Stomach (tissue), 9 donors: ENCODE results near the gene CERS5. TPM values are rescaled to one million over a fixed set of nuclear protein-coding genes. Genes with fewer than 3 reads are reported as not detected.

Experiments
- DNase-seq, 2 donors: peaks; one replicate each; pipeline versions ENCODE4 v3.0.0 to v3.0.0-alpha.2; 2013 to 2019
- H3K27ac ChIP-seq, 5 donors: fragments of 200-600 bp in 4 of 5; sonication (generic) in 4 of 5; one replicate each; pipeline ENCODE4 v1.5.1; 2013 to 2019; ENCODE audit warnings: mild to moderate bottlenecking in 1 of 5, moderate library complexity in 1 of 5
- H3K27me3 ChIP-seq, 3 donors: fragments of 200-600 bp; sonication (generic); one replicate each; pipeline ENCODE4 v1.5.1; 2017 to 2019; ENCODE audit warnings: mixed run types in 1 of 3
- H3K36me3 ChIP-seq, 4 donors: fragments of 200-600 bp; sonication (generic); 1 replicate in 3 of 4; 2 replicates in 1 of 4; pipeline ENCODE4 v1.5.1; 2016 to 2019
- H3K4me1 ChIP-seq, 4 donors: fragments of 200-600 bp; sonication (generic); one replicate each; pipeline ENCODE4 v1.5.1; 2016 to 2019
- H3K4me3 ChIP-seq, 4 donors: fragments of 200-600 bp; sonication (generic) in 3 of 4; one replicate each; pipeline ENCODE4 v1.5.1; 2016 to 2019; ENCODE audit warnings: mild to moderate bottlenecking in 1 of 4
- H3K9me3 ChIP-seq, 4 donors: fragments of 200-600 bp; sonication (generic); one replicate each; pipeline ENCODE4 v1.5.1; 2016 to 2019
- EP300 ChIP-seq: sonication (generic); formaldehyde crosslinking; IDR thresholded peaks from one replicate; pipeline ENCODE4 v1.6.1; 2017; ENCODE audit warnings: antibody characterized with exemption
- POLR2A ChIP-seq, 4 donors: fragments of 450-650 bp; IDR thresholded peaks; one replicate each; pipeline ENCODE4 v1.6.1; 2016; ENCODE audit warnings: antibody characterized with exemption in 4 of 4, control low read depth in 2 of 4, mild to moderate bottlenecking in 1 of 4, moderate library complexity in 1 of 4
- POLR2AphosphoS5 ChIP-seq, 3 donors: sonication (generic); formaldehyde crosslinking; IDR thresholded peaks; one replicate each; pipeline ENCODE4 v1.6.1; 2016; ENCODE audit warnings: antibody characterized with exemption in 3 of 3
- WGBS, 5 donors: extraction: QIAGEN DNeasy Blood & Tissue Kit in 3 of 5; methylation state at CpG; one replicate each; pipeline versions ENCODE4 v1.1.5 to v1.1.7; 2013 to 2018; 5-methylcytosine and 5-hydroxymethylcytosine counted together
- intact Hi-C: fragments of 100-400 bp; cut with DNase I; formaldehyde crosslinking; loops from one replicate; pipeline ENCODE4 v1.15.1; 2023; ENCODE audit warnings: low total_unique reads
- polyA plus RNA-seq, 3 donors: library from polyadenylated mRNA; stranded (reverse); fragments of 200-250 nt; gene quantifications; one replicate each; pipeline ENCODE4 v1.2.3, GENCODE V29; 2013
- total RNA-seq, 5 donors: library from RNA; depleted of rRNA; stranded (reverse); fragments of >200 nt; gene quantifications; one replicate each; pipeline versions ENCODE4 v1.1.0 to v1.2.3, GENCODE V29; 2014 to 2016
- TF ChIP-seq, protein P1 (sequence below), 7 experiments: fragments of 450-650 bp in 4 of 7; fragments of 200-600 bp in 3 of 7; sonication (generic) in 3 of 7; IDR thresholded peaks; one replicate each; pipeline ENCODE4 v1.5.1; 2016 to 2019; ENCODE audit warnings: antibody characterized with exemption in 7 of 7, control low read depth in 2 of 7, mild to moderate bottlenecking in 1 of 7
- donor health status: healthy with polysubstance abuse.
- donor health status: Bipolar disorder and iron deficiency.
- donor health status: healthy.

CERS5 gene
- total and polyA plus RNA-seq, 8 donors: 3.2 to 114 (median 24.0) TPM

DNA sequence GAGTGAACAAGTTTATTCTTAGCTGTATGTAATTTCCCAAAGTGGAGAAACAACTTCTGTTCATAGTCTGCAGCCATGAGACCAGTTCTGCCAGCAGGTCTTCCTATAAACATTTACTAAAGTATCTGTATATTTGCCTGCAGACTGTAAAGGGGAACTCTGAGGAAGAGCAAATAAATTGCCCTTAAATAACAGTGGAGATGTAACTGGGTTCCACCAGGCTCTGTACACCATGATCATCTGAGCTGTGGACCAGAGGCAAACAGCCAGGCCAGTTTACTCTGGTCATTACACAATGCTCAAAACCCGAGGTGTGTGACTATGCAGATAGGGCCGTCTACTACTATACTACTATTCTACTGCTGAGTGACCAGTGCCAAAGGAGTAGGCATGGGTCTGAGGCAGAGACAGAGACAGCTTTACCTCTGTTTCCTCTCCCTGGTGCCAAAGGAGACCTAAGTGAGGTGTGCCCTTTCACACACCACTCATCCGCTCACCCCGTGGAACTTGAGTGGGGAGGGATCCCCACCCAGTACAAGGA, 21.1 kb upstream of the CERS5 start:
- intact Hi-C loops: no loop called here
- Histone ChIP-seq H3K9me3 (no peaks in the 10 kb centered on the region), H3K4me3 (no peak overlapping the region), H3K27ac (peak overlapping the region in 4 of 5 donors; percentile 14 to 38 (median 22)), H3K4me1 (peaks cover 0 to 44% (median 23%) of the 10 kb centered on the region in 4 donors), H3K27me3 (no peaks in the 10 kb centered on the region), H3K36me3 (peaks cover 15 to 48% (median 46%) of the 10 kb centered on the region in 4 donors)
- no peak for TF ChIP-seq EP300
- TF ChIP-seq POLR2A (IDR thresholded peaks at IDR 0.05): no peak
- TF ChIP-seq, protein P1, sequence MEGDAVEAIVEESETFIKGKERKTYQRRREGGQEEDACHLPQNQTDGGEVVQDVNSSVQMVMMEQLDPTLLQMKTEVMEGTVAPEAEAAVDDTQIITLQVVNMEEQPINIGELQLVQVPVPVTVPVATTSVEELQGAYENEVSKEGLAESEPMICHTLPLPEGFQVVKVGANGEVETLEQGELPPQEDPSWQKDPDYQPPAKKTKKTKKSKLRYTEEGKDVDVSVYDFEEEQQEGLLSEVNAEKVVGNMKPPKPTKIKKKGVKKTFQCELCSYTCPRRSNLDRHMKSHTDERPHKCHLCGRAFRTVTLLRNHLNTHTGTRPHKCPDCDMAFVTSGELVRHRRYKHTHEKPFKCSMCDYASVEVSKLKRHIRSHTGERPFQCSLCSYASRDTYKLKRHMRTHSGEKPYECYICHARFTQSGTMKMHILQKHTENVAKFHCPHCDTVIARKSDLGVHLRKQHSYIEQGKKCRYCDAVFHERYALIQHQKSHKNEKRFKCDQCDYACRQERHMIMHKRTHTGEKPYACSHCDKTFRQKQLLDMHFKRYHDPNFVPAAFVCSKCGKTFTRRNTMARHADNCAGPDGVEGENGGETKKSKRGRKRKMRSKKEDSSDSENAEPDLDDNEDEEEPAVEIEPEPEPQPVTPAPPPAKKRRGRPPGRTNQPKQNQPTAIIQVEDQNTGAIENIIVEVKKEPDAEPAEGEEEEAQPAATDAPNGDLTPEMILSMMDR (IDR thresholded peaks at IDR 0.05): no peak
- TF ChIP-seq POLR2AphosphoS5 (IDR thresholded peaks at IDR 0.05): no peak
- peak in 1 of 2 donors; percentile 43 for DNase-seq
- 20 to 71% (median 50%) methylated on average over 3 to 4 of the region's 4 CpGs for WGBS, 5 donors

DNA sequence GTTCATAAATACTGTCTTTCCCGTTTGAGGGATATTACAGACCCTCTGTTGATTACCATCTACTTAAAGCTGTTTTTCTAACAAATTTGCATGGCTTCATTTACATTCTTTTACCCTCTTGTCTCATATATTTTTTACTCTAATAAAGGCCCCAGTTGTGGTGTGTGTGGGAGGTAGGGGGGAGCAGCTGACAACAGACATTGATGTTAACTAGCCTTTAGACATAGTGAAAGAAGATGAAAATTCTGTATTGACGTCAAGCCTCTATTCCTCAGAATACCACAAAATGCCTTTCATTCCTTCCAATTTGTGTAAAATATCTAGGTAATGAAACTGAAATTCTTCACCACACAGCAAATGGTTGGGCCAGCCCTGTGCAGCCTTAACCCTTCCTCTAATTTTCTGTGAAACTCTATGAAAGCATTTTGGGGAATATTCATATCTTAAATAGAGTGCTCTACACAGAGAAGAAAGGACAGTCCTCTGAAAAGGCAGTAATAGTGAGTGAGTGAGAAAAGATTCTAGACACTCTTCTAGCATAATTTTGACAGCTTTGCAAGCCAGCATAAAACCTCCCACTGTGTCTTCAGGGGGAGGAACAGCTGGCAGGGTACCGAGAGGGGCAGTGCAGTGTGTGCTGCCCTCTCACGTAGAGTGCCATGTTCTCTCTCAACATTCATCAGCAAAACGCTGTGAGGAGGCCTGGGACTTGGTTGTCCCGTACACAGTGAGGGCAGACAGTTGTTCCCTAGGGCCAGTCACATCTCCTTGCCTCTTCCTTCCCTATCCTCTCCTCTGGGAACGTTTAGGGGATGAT, 20.1 kb upstream of the CERS5 start:
- intact Hi-C loops: no loop called here
- Histone ChIP-seq H3K4me3 (no peak overlapping the region), H3K27ac (peak overlapping the region in 3 of 5 donors; percentile 16 to 38 (median 29)), H3K36me3 (peaks cover 10 to 44% (median 41%) of the 10 kb centered on the region in 4 donors), H3K27me3 (no peaks in the 10 kb centered on the region), H3K9me3 (no peaks in the 10 kb centered on the region), H3K4me1 (peaks cover 0 to 55% (median 23%) of the 10 kb centered on the region in 4 donors)
- TF ChIP-seq POLR2AphosphoS5 (IDR thresholded peaks at IDR 0.05) (no peak), POLR2A (IDR thresholded peaks at IDR 0.05) (no peak), EP300 (no peak)
- TF ChIP-seq, protein P1 (IDR thresholded peaks at IDR 0.05): no peak
- DNase-seq: no peak
- WGBS, 5 donors: 61 to 74% (median 66%) methylated on average over 7 of the region's 7 CpGs

DNA sequence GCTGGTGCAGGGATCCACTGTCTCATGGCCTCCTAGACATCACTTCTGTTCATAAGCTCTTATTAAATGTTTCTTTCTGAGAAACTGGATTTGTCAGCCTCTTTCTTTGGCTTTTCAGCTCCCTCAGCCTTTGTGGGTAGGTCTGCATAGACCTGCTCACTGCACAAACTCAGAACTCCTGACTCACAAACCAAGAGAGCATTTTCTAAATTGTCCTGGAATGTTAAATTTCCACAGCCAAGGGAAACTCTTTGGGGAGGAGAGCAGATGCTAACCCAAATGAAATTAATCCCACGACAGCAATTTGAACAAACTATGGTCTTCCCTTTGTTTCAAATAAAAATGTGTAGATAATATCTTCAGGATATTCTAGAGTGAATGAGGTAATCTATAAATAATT, 19.5 kb upstream of the CERS5 start:
- Histone ChIP-seq H3K9me3 (no peaks in the 10 kb centered on the region), H3K36me3 (peaks cover 9 to 44% (median 40%) of the 10 kb centered on the region in 4 donors), H3K4me3 (no peak overlapping the region), H3K27me3 (no peaks in the 10 kb centered on the region), H3K4me1 (peaks cover 0 to 57% (median 23%) of the 10 kb centered on the region in 4 donors), H3K27ac (peak overlapping the region in 1 of 5 donors; percentile 29)
- DNase-seq: no peak
- TF ChIP-seq POLR2AphosphoS5 (IDR thresholded peaks at IDR 0.05) (no peak), POLR2A (IDR thresholded peaks at IDR 0.05) (no peak), EP300 (no peak)
- TF ChIP-seq, protein P1 (IDR thresholded peaks at IDR 0.05): no peak
- 80 to 87% (median 85%) methylated on average over 1 of the region's 1 CpG for WGBS, 5 donors
- intact Hi-C loops: no loop called here

DNA sequence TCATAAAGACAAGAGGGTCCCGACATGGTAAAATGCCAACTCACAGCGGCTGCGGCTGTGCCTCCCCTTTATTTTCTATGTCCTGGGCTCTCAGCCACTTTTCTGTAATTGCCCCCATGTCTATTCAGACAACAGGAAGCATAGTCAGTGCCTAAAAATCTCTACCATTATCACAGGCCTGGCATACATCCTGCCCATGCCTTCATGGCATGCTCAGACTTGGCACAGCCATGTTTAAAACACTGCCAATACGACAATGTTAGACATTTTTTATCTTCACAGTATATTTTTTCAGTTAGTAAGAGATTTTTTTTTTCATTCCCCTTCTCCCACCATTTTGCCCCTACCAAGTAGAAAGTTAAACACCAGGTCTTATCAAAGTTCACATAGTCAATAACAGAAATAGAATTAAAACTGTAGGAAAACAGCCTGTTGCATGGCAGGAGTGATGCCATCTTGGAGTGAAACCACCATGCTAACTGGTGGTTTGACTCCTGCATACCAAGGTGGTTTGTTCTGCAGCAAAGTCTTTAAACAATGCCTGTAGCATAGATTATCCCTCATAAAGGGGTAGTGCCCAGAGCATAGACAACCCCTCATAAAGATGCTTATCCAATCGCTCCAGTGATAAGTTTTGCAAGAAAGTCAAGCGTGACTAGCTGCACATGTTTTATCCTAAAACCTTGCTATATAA, 18.9 kb upstream of the CERS5 start:
- Histone ChIP-seq H3K27me3 (no peaks in the 10 kb centered on the region), H3K9me3 (no peaks in the 10 kb centered on the region), H3K4me3 (no peak overlapping the region), H3K27ac (peak overlapping the region in 3 of 5 donors; percentile 4 to 37 (median 29)), H3K36me3 (peaks cover 8 to 44% (median 40%) of the 10 kb centered on the region in 4 donors), H3K4me1 (peaks cover 0 to 57% (median 23%) of the 10 kb centered on the region in 4 donors)
- no peak for TF ChIP-seq EP300
- TF ChIP-seq POLR2AphosphoS5 (IDR thresholded peaks at IDR 0.05): no peak
- TF ChIP-seq, protein P1 (IDR thresholded peaks at IDR 0.05): no peak
- no peak for TF ChIP-seq POLR2A (IDR thresholded peaks at IDR 0.05)
- DNase-seq: no peak
- intact Hi-C loops: no loop called here
- 72 to 80% (median 78%) methylated on average over 6 of the region's 6 CpGs for WGBS, 5 donors
